ENCODE data around the gene UPF3B.

DNA sequence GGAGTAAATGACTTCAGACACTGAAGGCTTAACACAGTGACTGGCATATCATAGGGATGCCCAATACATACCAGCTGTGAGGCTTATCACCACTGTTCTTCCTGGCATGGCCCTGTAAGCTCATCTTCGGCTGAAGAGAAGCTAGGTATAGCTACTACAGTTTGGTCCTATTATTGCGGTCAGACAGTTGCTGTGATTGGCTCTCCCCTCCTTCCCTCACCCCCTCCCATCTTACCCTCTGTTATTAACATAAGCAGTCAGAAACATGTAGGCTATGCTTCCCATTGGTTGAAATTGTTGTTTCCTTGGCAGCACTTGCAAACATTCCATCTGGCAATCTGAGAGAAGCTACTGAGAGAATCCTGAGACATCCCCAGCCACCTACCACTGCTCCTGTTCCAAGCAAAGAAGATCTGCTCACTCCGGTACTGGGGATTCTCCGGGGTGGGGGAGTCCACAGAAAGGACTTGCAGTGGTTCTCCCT, 43.1 kb upstream of the UPF3B start, which contains the start of gene AKAP14:
- TF ChIP-seq POLR2A (IDR thresholded peaks at IDR 0.05; ENCODE audit: low read depth, low read length): no peak
- TF ChIP-seq POLR2AphosphoS5 (IDR thresholded peaks at IDR 0.05; ENCODE audit: low read depth, low read length): no peak
- TF ChIP-seq TAF1 (IDR thresholded peaks at IDR 0.05; ENCODE audit: borderline replicate concordance, low read depth, low read length): no peak
